Embryonic facial prominence (tissue), 1 donor: Measurements from ENCODE around the gene NOB1.

ENCODE experiments used
- DNase-seq: peaks from one replicate; pipeline ENCODE4 v3.0.0-alpha.2; 2016; ENCODE audit errors: extremely low spot score

NOB1 gene

GRCh38 chr16:69721441-69721957 is 33.2 kb downstream of the NOB1 start:
- no peak for DNase-seq

- DNase-seq: no peak
Measured at GRCh38 chr16:69720822-69721430, 33.8 kb downstream of the NOB1 start.

- DNase-seq: no peak
Measured at GRCh38 chr16:69718111-69718764, 36.5 kb downstream of the NOB1 start.

GRCh38 chr16:69717066-69717465 is 37.7 kb downstream of the NOB1 start:
- DNase-seq: no peak

GRCh38 chr16:69712914-69713581 is 41.7 kb downstream of the NOB1 start:
- no peak for DNase-seq

GRCh38 chr16:69712277-69712676 is 42.4 kb downstream of the NOB1 start:
- DNase-seq: no peak

- no peak for DNase-seq
Measured at GRCh38 chr16:69711115-69711740, 43.5 kb downstream of the NOB1 start.

- DNase-seq: peak; percentile 48
Measured at GRCh38 chr16:69709456-69710084, 45.2 kb downstream of the NOB1 start.

GRCh38 chr16:69707920-69708683 is 46.6 kb downstream of the NOB1 start:
- no peak for DNase-seq

- DNase-seq: no peak
Measured at GRCh38 chr16:69706975-69707340, 47.8 kb downstream of the NOB1 start.

- DNase-seq: no peak
Measured at GRCh38 chr16:69706256-69706974, 48.3 kb downstream of the NOB1 start.

- no peak for DNase-seq
Measured at GRCh38 chr16:69703638-69704037, 51.1 kb downstream of the NOB1 start.

GRCh38 chr16:69701866-69702265 is 52.9 kb downstream of the NOB1 start:
- no peak for DNase-seq

GRCh38 chr16:69701452-69701851 is 53.3 kb downstream of the NOB1 start:
- no peak for DNase-seq

- no peak for DNase-seq
Measured at GRCh38 chr16:69699915-69700314, 54.8 kb downstream of the NOB1 start.

GRCh38 chr16:69698404-69698803 is 56.3 kb downstream of the NOB1 start:
- DNase-seq: no peak

- DNase-seq: no peak
Measured at GRCh38 chr16:69693916-69694315, 60.8 kb downstream of the NOB1 start.

- no peak for DNase-seq
Measured at GRCh38 chr16:69691980-69692911, 62.5 kb downstream of the NOB1 start.
